HCT116 (cell line): ENCODE measurements around the gene ZCCHC2. TPM values are rescaled to one million over a fixed set of nuclear protein-coding genes. Genes with fewer than 3 reads are reported as not detected.

Experiments
- ATAC-seq: fragments of 200-7000 bp; cut with Tn5 transposase; 2 replicates; pipeline ENCODE4 v1.9.1; 2020; ENCODE audit warnings: mild to moderate bottlenecking, moderate library complexity
- BruUV-seq: library from RNA; stranded (reverse); fragments of 400-500 nt; replicated peaks from 2 replicates; lab custom pipeline; 2021; lab: Mats Ljungman, UMichigan
- CTCF ChIA-PET: fragments of 300-600 bp; sonication (Branson Sonifier 250); formaldehyde crosslinking; loops from one replicate; lab custom pipeline; 2021; ENCODE audit warnings: antibody characterized with exemption; lab: Charles Lee
- POLR2A ChIA-PET: fragments of 300-600, 350-600 bp; sonication (Branson Sonifier 250); formaldehyde crosslinking; loops from one replicate; lab custom pipeline; 2021; ENCODE audit warnings: antibody characterized with exemption; lab: Charles Lee
- RAD21 ChIA-PET, 2 experiments: fragments of 300-600 bp; sonication (Branson Sonifier 250); formaldehyde crosslinking; loops; one replicate each; lab custom pipeline; 2023; ENCODE audit warnings: low total read pairs in 2 of 2; ENCODE audit not compliant: uncharacterized antibody in 2 of 2, unreplicated experiment in 2 of 2, low non-redundant PET in 1 of 2; lab: Charles Lee
- DNase-seq: peaks from one replicate; pipeline ENCODE4 v3.0.0-alpha.2; 2010; ENCODE audit warnings: low read depth, low spot score
- H2AFZ ChIP-seq: fragments of 200-600 bp; shearing (Covaris generic), sonication (generic); 2 replicates; pipeline ENCODE4 v1.6.1; 2017; ENCODE audit warnings: low read depth, mixed run types, mixed read lengths, antibody characterized with exemption, low read length; ENCODE audit not compliant: poor library complexity, severe bottlenecking
- H3K27ac ChIP-seq: 2 replicates; pipeline ENCODE4 v1.5.1; 2012; ENCODE audit warnings: low read depth, low read length
- H3K27me3 ChIP-seq: fragments of 200-600 bp; sonication (generic); 2 replicates; pipeline ENCODE4 v1.6.1; 2016; ENCODE audit warnings: mixed run types, low read length, mixed read lengths; ENCODE audit not compliant: insufficient read depth
- H3K36me3 ChIP-seq, 2 experiments: fragments of 200-500 bp in 1 of 2; fragments of 200-600 bp in 1 of 2; sonication (Bioruptor generic) in 1 of 2; sonication (generic) in 1 of 2; 2 replicates each; pipeline versions ENCODE4 v1.5.1 to v1.6.1; 2014 to 2016; ENCODE audit warnings: low read length in 2 of 2, inconsistent platforms in 1 of 2, mixed read lengths in 1 of 2, mixed run types in 1 of 2; ENCODE audit not compliant: insufficient read depth in 2 of 2, control insufficient read depth in 1 of 2
- H3K4me1 ChIP-seq, 2 experiments: fragments of 200-600 bp in 1 of 2; sonication (generic) in 1 of 2; 2 replicates each; pipeline versions ENCODE4 v1.5.1 to v1.6.1; 2012 to 2017; ENCODE audit warnings: low read length in 2 of 2, inconsistent platforms in 1 of 2, mild to moderate bottlenecking in 1 of 2, mixed read lengths in 1 of 2, mixed run types in 1 of 2, moderate library complexity in 1 of 2; ENCODE audit not compliant: insufficient read depth in 2 of 2, control insufficient read depth in 1 of 2
- H3K4me2 ChIP-seq: fragments of 200-600 bp; sonication (generic); 2 replicates; pipeline ENCODE4 v1.6.1; 2017; ENCODE audit warnings: mixed run types, low read length, mixed read lengths
- H3K4me3 ChIP-seq, 2 experiments: fragments of 200-600 bp in 1 of 2; sonication (generic) in 1 of 2; replicated peaks in 1 of 2; 2 replicates each; pipeline ENCODE4 v1.5.1; 2011 to 2016; ENCODE audit warnings: low read length in 2 of 2, control low read depth in 1 of 2, low read depth in 1 of 2, mild to moderate bottlenecking in 1 of 2, mixed read lengths in 1 of 2, mixed run types in 1 of 2
- H3K79me2 ChIP-seq: fragments of 200-600 bp; sonication (generic); 2 replicates; pipeline ENCODE4 v1.6.1; 2017; ENCODE audit warnings: mild to moderate bottlenecking, mixed run types, low read length, moderate library complexity, mixed read lengths; ENCODE audit not compliant: insufficient read depth
- H3K9ac ChIP-seq: fragments of 200-600 bp; sonication (generic); 2 replicates; pipeline ENCODE4 v1.6.1; 2016; ENCODE audit warnings: low read length, mixed read lengths
- H3K9me2 ChIP-seq: fragments of 200-600 bp; sonication (generic), shearing (Covaris generic); 2 replicates; pipeline ENCODE4 v1.6.1; 2017; ENCODE audit warnings: mixed run types, mild to moderate bottlenecking, moderate library complexity; ENCODE audit not compliant: insufficient read depth
- H3K9me3 ChIP-seq, 2 experiments: fragments of 200-500 bp in 1 of 2; fragments of 200-600 bp in 1 of 2; sonication (Bioruptor generic) in 1 of 2; sonication (generic) in 1 of 2; 2 replicates each; pipeline ENCODE4 v1.6.1; 2014 to 2017; ENCODE audit warnings: low read length in 2 of 2, mixed read lengths in 2 of 2, inconsistent platforms in 1 of 2, low read depth in 1 of 2, mild to moderate bottlenecking in 1 of 2, mixed run types in 1 of 2, moderate library complexity in 1 of 2; ENCODE audit not compliant: control insufficient read depth in 1 of 2, insufficient read depth in 1 of 2
- H4K20me1 ChIP-seq: fragments of 200-600 bp; sonication (generic), shearing (Covaris generic); 2 replicates; pipeline ENCODE4 v1.6.1; 2017; ENCODE audit warnings: mixed run types, mild to moderate bottlenecking, moderate library complexity; ENCODE audit not compliant: insufficient read depth
- CBX3 ChIP-seq: IDR thresholded peaks from 2 replicates; pipeline ENCODE4 v1.6.1; 2012; ENCODE audit warnings: low read depth
- CEBPB ChIP-seq: IDR thresholded peaks from 2 replicates; pipeline ENCODE4 v1.6.1; 2012; ENCODE audit warnings: low read depth
- EGR1 ChIP-seq: IDR thresholded peaks from 2 replicates; pipeline ENCODE4 v1.6.1; 2012; ENCODE audit warnings: low read depth
- ELF1 ChIP-seq: IDR thresholded peaks from 2 replicates; pipeline ENCODE4 v1.6.1; 2012; ENCODE audit warnings: low read depth, borderline replicate concordance
- EZH2 ChIP-seq: fragments of 200-600 bp; sonication (generic); IDR thresholded peaks from 2 replicates; pipeline ENCODE4 v1.6.1; 2017; ENCODE audit warnings: antibody characterized with exemption, mixed run types
- FOSL1 ChIP-seq: IDR thresholded peaks from 2 replicates; pipeline ENCODE4 v1.6.1; 2012; ENCODE audit warnings: low read depth
- POLR2AphosphoS5 ChIP-seq: IDR thresholded peaks from 2 replicates; pipeline ENCODE4 v1.6.1; 2011; ENCODE audit warnings: mild to moderate bottlenecking, low read depth, low read length, moderate library complexity
- RAD21 ChIP-seq: IDR thresholded peaks from 2 replicates; pipeline ENCODE4 v1.6.1; 2012; ENCODE audit warnings: low read depth, mild to moderate bottlenecking
- SIN3A ChIP-seq: IDR thresholded peaks from 2 replicates; pipeline ENCODE4 v1.6.1; 2012; ENCODE audit warnings: low read depth
- TCF7L2 ChIP-seq: IDR thresholded peaks from 2 replicates; pipeline ENCODE4 v1.7.0; 2011; ENCODE audit warnings: borderline replicate concordance, inconsistent platforms; ENCODE audit not compliant: insufficient read depth, insufficient read length; ENCODE audit errors: extremely low read depth
- ZFX ChIP-seq: fragments of 450-650 bp; IDR thresholded peaks from 2 replicates; pipeline ENCODE4 v1.6.1; 2017
- ZNF274 ChIP-seq: fragments of 200-500 bp; sonication (Bioruptor generic); IDR thresholded peaks from 2 replicates; pipeline ENCODE4 v1.6.1; 2014; ENCODE audit warnings: mild to moderate bottlenecking, low read depth, low read length, inconsistent platforms
- intact Hi-C: fragments of 100-400 bp; cut with micrococcal nuclease; formaldehyde crosslinking; loops from 2 replicates; pipeline ENCODE4 v1.10.0; 2022
- total RNA-seq: library from RNA; stranded (reverse); gene quantifications from one replicate; pipeline ENCODE4 v1.2.1, GENCODE V29; 2021; ENCODE audit not compliant: unreplicated experiment
- TF ChIP-seq, protein P1 (sequence below): IDR thresholded peaks from 2 replicates; pipeline ENCODE4 v1.6.1; 2011; ENCODE audit warnings: mild to moderate bottlenecking, low read length, moderate library complexity; ENCODE audit not compliant: insufficient replicate concordance; ENCODE audit errors: extremely low read depth
- TF ChIP-seq, protein P2 (sequence below), 3 experiments: fragments of 200-600 bp in 1 of 3; sonication (generic) in 1 of 3; IDR thresholded peaks in 2 of 3; conservative IDR thresholded peaks in 1 of 3; 2 replicates each; pipeline ENCODE4 v1.5.1; 2012 to 2017; ENCODE audit warnings: low read depth in 2 of 3, low read length in 2 of 3, antibody characterized with exemption in 1 of 3, borderline replicate concordance in 1 of 3, control low read depth in 1 of 3, mild to moderate bottlenecking in 1 of 3, mixed read lengths in 1 of 3, mixed run types in 1 of 3, moderate library complexity in 1 of 3; ENCODE audit not compliant: insufficient read depth in 1 of 3
- TF ChIP-seq, protein P3 (sequence below): IDR thresholded peaks from 2 replicates; pipeline ENCODE4 v1.6.1; 2012
- TF ChIP-seq, protein P4 (sequence below): IDR thresholded peaks from 2 replicates; pipeline ENCODE4 v1.6.1; 2012

Gene ZCCHC2
- total RNA-seq, 1 experiment from 2014 or later, result 17.7 TPM

DNA sequence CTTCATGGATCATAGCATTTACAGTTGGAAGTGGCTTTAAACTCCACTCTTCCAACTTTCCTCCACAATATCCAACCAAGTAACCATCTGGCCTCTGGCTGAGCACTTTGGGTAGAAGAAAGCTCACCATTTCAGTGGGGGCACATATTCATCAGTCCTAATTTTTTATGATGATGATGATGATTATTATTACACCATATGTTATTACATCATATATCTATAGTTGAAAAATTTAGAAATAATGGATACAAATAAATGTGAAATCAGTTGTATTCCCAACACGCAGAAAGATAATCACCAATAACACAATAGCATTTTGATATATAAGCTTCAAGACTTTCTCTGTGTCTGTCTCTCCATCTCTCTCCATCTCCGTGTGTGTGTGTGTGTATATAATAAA is 26.6 kb upstream of the ZCCHC2 start:
- no peaks in the 10 kb centered on the region for H4K20me1 ChIP-seq
- H3K9me3 ChIP-seq, result no peaks in the 10 kb centered on the region
- TF ChIP-seq EZH2 (no peak), TCF7L2 (no peak), RAD21 (no peak), FOSL1 (no peak), CBX3 (no peak), ZFX (no peak), ELF1 (no peak), SIN3A (no peak), CEBPB (no peak), EGR1 (no peak), ZNF274 (no peak), POLR2AphosphoS5 (no peak)
- TF ChIP-seq, protein P1, sequence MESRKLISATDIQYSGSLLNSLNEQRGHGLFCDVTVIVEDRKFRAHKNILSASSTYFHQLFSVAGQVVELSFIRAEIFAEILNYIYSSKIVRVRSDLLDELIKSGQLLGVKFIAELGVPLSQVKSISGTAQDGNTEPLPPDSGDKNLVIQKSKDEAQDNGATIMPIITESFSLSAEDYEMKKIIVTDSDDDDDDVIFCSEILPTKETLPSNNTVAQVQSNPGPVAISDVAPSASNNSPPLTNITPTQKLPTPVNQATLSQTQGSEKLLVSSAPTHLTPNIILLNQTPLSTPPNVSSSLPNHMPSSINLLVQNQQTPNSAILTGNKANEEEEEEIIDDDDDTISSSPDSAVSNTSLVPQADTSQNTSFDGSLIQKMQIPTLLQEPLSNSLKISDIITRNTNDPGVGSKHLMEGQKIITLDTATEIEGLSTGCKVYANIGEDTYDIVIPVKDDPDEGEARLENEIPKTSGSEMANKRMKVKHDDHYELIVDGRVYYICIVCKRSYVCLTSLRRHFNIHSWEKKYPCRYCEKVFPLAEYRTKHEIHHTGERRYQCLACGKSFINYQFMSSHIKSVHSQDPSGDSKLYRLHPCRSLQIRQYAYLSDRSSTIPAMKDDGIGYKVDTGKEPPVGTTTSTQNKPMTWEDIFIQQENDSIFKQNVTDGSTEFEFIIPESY, result no peak
- TF ChIP-seq, protein P2, sequence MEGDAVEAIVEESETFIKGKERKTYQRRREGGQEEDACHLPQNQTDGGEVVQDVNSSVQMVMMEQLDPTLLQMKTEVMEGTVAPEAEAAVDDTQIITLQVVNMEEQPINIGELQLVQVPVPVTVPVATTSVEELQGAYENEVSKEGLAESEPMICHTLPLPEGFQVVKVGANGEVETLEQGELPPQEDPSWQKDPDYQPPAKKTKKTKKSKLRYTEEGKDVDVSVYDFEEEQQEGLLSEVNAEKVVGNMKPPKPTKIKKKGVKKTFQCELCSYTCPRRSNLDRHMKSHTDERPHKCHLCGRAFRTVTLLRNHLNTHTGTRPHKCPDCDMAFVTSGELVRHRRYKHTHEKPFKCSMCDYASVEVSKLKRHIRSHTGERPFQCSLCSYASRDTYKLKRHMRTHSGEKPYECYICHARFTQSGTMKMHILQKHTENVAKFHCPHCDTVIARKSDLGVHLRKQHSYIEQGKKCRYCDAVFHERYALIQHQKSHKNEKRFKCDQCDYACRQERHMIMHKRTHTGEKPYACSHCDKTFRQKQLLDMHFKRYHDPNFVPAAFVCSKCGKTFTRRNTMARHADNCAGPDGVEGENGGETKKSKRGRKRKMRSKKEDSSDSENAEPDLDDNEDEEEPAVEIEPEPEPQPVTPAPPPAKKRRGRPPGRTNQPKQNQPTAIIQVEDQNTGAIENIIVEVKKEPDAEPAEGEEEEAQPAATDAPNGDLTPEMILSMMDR (IDR thresholded peaks at IDR 0.05 in 2 of 3, conservative IDR thresholded peaks at IDR 0.05 in 1 of 3; ENCODE audit: borderline replicate concordance in 1 of 3, insufficient read depth in 1 of 3, low read depth in 2 of 3, low read length in 2 of 3), result no peak
- TF ChIP-seq, protein P3, sequence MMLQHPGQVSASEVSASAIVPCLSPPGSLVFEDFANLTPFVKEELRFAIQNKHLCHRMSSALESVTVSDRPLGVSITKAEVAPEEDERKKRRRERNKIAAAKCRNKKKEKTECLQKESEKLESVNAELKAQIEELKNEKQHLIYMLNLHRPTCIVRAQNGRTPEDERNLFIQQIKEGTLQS, result no peak
- TF ChIP-seq, protein P4, sequence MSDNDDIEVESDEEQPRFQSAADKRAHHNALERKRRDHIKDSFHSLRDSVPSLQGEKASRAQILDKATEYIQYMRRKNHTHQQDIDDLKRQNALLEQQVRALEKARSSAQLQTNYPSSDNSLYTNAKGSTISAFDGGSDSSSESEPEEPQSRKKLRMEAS, result no peak
- no peaks in the 10 kb centered on the region for H3K79me2 ChIP-seq
- no peak overlapping the region for H3K9ac ChIP-seq
- ChIA-PET RAD21 (no interaction called here), CTCF (no interaction called here), POLR2A (no interaction called here)
- H2AFZ ChIP-seq, result no peak overlapping the region
- H3K9me2 ChIP-seq, result no peaks in the 10 kb centered on the region
- intact Hi-C loops, result no loop called here
- H3K27me3 ChIP-seq, result no peaks in the 10 kb centered on the region
- no peak overlapping the region for H3K27ac ChIP-seq
- no peak for DNase-seq
- no peaks in the 10 kb centered on the region for H3K36me3 ChIP-seq
- no peak for ATAC-seq
- no peak overlapping the region for H3K4me2 ChIP-seq
- no peaks in the 10 kb centered on the region for H3K4me1 ChIP-seq
- no TSS peak for BruUV-seq
- H3K4me3 ChIP-seq, result no peak overlapping the region
